ENCODE measurements around the gene RAI14.
"Not testable (repeated sequence)": the region's sequence is repeated elsewhere in the genome, so short reads cannot be mapped to it uniquely, and the experiment has no call there.

The RAI14 gene

DNA sequence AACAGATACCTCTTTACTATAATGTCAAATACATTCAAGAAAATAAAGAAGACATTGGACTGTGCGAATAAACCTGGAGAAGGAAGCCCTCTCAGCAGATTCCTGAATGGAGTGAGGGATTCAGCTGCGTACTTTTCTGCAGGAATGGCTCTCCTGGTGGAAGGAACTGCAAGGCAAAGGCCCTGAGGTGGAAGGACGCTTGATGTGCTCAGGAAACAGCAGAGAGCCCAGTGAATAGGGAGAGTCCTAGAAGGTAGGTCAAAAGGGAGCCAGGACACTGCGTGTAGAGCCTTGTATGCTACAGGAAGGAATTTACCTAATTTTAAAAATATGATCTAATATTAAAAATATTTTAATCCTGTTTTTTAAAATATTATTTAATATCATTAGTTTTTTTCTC lies 114.4 kb downstream of the RAI14 start:
- DNase-seq (ENCODE audit: low spot score) = no peak

GRCh38 chr5:34771076-34771475 lies 114.9 kb downstream of the RAI14 start:
- DNase-seq (ENCODE audit: low spot score) = no peak

DNA sequence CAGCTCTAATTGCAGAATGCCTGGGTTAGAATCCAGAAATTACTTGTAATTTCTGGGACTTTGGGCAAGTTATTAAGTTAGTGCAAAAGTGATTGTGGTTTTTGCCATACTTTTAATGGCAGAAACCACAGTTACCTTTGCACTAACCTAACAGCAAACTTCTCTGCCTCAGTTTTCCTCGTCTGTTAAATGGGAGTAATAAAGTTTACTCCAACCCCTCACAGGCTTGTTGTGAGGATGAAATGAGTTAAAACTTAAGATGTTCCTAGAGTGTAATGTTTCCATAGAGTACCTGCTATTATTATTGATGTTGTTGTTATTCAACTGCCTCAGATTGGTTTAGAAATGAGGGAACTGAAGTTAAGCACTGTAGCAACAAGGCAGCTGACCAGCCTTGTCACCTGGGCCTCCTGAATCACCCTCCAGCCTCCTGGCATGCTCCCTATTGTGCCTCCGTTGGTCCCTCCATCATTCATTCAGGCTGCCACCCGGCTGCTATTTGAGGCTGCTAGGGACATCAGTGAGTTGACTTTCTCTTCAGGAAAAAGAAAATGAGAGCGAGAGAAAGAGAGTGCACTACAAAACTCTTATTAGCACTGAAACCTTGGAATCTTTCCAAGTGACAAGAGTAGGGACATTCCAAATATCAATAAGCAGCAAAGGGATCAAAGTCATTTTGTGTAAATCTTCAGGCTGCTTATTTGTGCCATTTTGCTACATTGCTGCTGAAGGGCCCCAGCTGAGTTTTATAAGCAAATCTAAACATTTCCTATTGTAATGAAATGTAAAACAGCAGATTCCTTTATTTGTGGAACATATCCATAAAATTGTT lies 116.4 kb downstream of the RAI14 start:
- DNase-seq (ENCODE audit: low spot score) = no peak

GRCh38 chr5:34774139-34774538 lies 118.0 kb downstream of the RAI14 start:
- DNase-seq (ENCODE audit: low spot score) = no peak

- not testable (repeated sequence) for DNase-seq (ENCODE audit: low spot score)
These were observed 118.5 kb downstream of the RAI14 start for GRCh38 chr5:34774678-34775077.

DNA sequence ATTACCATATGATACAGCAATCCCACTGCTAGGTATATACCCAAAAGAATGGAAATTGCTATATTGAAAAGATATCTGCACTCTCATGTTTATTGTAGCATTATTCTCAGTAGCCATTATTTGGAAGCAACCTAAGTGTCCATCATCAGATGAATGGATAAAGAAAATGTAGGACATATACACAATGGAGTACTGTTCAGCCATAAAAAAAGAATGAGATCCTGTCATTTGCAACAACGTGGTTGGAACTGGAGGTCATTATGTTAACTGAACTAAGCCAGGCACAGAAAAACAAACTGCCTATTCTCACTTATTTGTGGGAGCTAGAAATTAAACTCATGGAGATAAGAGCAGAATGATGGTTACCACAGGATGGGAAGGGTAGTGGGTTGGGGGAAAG lies 119.8 kb downstream of the RAI14 start:
- no peak for DNase-seq (ENCODE audit: low spot score)

GRCh38 chr5:34778091-34778850 lies 122.1 kb downstream of the RAI14 start:
- DNase-seq (ENCODE audit: low spot score) = no peak

GRCh38 chr5:34783892-34784291 lies 127.8 kb downstream of the RAI14 start:
- DNase-seq (ENCODE audit: low spot score) = not testable (repeated sequence)

DNA sequence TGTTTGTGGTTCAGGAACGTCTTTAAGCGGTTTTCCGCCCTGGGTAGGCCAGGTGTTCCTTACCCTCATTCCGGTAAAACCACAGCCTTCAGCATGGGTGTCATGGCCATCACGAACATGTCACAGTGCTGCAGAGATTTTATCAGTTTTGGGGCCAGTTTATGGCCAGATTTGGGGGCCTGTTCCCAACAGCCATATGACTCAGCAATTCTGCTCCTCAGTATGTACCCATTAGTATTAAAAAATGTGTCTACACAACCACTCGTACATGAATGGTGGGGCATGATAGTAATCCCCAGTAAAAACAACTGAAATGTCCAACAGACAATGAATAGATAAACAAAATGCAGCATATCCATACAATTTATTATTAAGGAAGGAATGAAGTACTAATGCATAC lies 130.9 kb downstream of the RAI14 start:
- no peak for DNase-seq (ENCODE audit: low spot score)

- no peak for DNase-seq (ENCODE audit: low spot score)
These were observed 132.9 kb downstream of the RAI14 start for GRCh38 chr5:34789021-34789531.

- no peak for DNase-seq (ENCODE audit: low spot score)
These were observed 133.5 kb downstream of the RAI14 start for GRCh38 chr5:34789639-34790038.

- DNase-seq (ENCODE audit: low spot score) = no peak
These were observed 133.9 kb downstream of the RAI14 start for GRCh38 chr5:34790069-34790468.

DNA sequence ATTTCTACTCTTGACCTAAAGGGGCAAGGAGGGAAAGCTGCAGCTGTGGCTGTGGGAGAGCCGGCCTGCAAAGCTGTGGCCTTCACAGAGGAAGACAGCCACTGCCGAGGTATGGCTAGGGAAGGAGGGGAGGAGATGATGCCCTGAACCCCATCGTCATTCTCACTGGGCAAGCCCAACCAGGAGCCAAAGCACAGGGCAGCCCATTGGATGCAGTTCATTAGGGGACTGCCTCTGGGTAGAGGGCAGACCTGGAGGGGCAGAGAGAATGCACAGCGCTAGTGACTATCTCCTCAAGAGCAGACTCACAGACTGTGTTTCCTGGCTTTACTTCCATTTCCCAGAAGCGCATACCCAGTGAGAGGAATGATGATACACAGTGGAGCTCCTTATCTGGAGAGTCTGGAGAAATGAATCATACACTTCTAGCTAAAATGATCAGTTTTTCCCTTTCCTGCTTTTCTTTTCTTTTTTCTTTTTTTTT lies 135.7 kb downstream of the RAI14 start:
- no peak for DNase-seq (ENCODE audit: low spot score)

- DNase-seq (ENCODE audit: low spot score) = no peak
These were observed 146.9 kb downstream of the RAI14 start for GRCh38 chr5:34802834-34803563.

DNA sequence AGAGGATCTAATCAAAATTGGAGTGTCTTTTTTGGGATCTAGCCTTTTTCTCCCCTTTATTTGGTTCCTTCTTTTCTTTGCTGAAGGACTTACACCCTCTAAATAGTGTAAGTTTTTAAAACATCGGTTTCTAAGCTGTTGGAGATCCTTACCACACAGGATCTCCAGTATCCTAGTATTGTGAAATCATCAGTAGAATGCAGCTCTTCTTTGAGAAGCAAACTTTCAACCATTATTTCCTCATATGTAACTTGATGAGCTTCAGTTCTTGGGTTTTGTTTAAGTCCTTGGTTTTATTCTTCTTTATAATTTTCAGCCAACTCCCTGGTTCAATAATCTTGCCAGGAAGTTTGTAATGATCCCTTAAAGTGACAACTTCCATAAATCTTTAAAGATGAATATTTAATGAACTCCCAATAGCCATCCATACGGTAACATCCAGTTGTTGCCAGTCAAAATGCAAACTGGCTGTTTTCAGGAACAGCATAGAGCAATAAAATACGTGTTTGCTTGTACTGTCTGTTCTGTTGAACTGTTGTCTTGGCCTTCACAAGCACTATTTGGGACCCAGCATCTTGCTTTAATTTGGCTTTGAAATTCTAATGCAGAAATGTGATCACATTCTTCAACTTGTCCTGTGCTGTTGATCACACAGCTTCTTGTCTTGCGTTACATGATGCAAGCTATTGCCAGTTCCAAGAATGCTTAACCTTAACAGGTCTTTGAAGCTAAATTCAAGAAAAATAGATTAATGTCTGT lies 148.0 kb downstream of the RAI14 start:
- no peak for DNase-seq (ENCODE audit: low spot score)

GRCh38 chr5:34804913-34805312 lies 148.8 kb downstream of the RAI14 start:
- DNase-seq (ENCODE audit: low spot score) = no peak

DNA sequence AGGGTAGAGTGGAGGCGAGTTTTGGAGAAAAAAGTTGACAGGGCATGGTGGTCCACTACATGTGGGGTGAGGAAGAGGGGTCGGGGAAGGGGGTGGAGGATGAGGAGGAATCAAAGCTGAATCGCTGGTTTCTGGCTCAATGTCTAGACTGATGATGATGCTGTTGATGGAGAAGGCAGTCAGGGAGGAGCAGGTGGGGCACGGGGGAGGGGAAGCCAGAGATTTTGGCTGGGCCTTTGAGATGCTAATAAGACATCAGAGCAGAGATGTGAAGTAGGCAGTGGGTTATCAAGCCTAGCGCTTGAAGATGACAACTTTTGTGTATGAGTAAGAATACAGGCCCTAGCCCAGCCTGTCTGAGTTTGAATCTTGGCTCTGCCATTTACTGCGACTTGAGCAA lies 150.4 kb downstream of the RAI14 start:
- DNase-seq (ENCODE audit: low spot score) = no peak

- no peak for DNase-seq (ENCODE audit: low spot score)
These were observed 155.6 kb downstream of the RAI14 start for GRCh38 chr5:34811706-34812105.

DNA sequence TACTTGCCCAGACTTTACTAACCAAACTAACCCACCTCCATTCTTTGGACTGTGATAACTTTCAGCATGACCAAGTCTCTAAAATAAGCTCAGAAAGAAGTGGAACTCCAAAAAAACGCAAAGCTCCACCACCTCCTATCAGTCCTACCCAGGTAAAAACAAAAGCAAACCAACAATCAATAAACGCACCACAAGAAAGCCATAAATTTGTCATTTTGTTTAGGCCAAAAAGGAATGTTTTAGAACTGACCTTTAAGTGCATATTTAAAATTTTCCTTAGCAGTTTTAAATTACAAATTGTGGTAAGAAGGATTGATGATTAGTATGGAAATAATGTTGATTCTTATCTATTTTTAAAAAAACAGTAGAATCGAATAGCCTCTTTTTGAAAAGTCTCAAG lies 157.4 kb downstream of the RAI14 start:
- no peak for DNase-seq (ENCODE audit: low spot score)

DNA sequence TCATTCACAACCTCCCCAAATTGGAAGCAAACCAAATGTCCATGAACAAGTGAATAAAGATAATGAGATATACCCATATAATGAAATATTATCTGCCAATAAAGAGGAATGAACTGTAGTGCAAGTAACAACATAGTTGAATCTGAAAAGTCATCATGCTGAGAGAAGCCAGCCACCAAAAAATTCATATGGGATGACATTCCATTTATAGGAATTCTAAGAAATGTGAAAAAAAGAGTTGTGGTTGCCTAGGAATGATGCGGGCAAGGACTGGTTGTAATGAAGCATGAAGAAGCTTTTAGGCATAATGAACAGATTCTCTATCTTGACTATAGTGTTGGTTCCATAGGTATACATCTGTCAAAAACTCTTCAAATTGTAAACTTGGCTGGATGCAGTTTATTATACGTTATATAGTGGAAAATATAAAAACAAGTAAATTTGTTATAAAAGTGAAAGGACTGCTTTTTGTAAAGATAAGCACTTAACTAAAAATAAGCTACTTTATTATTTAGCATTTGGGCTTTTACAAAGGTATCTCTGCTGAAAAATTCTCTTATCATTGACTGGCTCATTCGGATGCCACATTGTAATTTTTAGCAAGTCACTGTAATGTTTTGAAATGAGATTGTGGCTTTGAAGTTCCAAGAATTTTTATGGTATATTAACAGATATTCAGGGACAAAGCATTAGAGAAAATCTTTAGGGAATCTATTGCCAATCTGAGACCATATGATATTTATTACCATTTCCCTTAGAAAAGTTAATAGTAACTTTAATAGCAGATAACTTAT lies 161.6 kb downstream of the RAI14 start:
- DNase-seq (ENCODE audit: low spot score) = no peak

DNA sequence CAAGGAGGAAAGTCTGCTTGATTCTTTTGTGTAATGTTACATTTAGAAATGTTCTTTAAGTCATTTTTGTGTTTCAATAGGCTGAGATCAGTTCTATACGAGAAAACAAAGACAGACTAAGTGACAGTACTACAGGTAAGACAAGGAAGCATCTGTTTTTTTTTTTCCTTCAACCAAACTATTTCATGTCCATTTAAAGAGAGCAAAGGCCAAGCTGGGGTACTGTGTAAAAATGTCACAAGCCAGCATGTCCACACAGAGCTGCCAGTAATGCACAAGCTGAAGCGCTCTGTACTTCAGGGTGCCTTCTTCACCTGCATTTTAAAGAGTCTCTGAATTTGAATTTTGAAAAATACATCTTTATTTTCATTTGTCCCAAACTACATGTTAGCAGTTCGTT lies 162.6 kb downstream of the RAI14 start:
- no peak for DNase-seq (ENCODE audit: low spot score)
